NCI-H1092 treated with DMSO at 0.1 percent for 48 hours (cell line): ENCODE results near the gene DZIP3.
"Not testable (repeated sequence)": the region's sequence is repeated elsewhere in the genome, so short reads cannot be mapped to it uniquely, and the experiment has no call there.

Experiments
- DNase-seq: peaks from one replicate; lab custom pipeline; 2025; lab: John Stamatoyannopoulos, UW

The DZIP3 gene

DNA sequence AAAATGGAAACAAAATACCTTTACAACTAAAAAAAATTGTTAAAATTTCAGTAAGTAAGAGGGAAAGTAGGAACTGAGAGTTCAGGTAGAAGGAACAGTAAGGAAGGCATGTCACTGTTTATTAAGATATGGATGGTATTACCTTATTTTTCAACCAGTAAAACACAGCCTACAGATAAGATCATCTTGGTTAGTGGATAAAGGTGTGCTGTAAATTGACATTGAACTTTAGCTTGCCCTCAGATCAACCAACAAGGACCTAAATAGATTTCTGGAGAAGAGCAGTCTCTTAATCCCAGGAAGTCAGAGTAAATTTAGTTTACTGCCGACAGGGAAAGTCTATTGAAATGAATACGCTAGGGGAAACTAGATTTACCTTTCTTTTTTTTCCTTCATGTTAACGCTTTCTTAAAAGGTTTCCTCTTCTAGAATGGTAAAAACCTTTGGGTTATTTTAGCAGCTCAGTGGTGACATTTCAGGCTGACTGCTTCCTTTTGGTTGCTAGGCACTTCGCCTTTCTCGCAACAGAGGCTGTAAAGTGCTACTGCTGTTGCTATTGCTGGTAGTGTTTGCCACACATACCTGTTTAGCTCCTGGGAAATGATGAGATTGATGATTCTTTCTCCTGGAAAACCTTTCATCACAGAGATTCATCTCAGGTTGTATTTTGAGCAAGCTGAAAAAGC is 12.9 kb downstream of the DZIP3 start:
- DNase-seq = no peak

DNA sequence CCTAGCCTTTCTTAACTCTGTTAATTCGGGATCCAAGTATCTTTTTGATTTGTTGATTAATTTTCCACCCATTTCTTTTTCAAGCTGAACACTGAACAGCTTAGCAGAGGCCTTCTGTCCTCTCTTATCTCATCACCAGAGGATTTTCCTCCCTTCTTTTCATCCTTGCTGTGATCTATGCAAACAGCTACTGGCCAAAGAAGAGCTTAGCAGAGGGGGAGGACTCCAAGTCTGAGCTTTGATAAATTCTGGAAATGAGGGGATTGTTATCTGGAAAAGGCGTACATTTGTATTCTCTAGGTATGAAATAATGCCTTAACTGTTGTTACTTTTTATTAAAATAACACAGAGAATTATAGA is 13.4 kb downstream of the DZIP3 start:
- no peak for DNase-seq

DNA sequence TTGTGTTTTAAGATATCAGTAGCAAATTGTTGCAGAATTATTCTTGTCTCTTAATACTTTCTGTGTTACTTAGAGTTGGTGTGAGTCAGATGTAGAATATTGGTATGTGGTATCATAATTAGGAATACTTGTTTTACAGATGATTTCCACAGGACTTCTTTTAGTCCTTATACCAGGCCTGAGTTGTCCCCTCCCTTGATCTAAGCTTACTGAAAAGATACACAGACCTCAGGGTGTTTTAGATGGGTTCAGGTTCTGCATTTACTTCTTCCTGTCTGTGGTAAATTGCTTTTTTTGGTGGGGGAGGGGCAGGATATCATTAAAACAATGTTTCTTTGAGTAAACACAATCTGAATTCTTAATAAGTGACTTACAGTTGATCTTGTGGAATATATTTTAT is 14.2 kb downstream of the DZIP3 start:
- DNase-seq = no peak

DNA sequence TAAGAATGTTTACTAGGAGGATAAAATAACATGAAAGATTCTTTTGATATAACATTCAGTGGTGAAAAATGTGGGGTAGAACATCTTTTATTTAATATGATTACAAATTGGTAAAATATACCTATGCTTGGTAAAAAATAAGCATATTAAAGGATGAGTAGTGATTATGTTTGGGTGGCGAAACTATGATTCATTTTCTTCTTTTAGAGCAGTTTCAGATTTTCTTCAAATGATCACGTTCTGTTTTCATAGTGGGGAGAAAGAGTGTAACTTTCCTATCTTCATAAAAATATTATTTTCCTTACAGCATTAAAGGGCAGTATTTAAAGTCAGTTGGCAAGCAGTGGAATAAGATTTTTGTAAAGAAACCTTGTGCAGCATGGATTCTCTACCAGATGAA is 15.5 kb downstream of the DZIP3 start:
- DNase-seq = no peak

DNA sequence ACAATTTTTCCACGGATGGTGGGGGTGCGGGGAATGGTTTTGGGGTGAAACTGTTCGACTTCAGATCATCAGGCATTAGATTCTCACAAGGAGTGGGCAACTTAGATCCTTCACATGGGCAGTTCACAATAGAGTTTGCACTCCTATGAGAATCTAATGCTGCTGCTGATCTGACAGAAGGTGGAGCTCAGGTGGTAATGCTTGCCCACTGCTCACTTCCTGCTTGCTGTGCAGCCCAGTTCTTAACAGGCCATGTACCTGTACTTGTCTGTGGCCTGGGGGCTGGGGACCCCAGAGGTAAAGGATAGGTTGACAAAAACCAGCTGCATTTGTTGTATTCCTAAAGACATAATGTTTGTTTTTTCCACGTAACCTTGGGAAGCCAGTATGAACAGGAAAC is 16.0 kb downstream of the DZIP3 start:
- DNase-seq = no peak

DNA sequence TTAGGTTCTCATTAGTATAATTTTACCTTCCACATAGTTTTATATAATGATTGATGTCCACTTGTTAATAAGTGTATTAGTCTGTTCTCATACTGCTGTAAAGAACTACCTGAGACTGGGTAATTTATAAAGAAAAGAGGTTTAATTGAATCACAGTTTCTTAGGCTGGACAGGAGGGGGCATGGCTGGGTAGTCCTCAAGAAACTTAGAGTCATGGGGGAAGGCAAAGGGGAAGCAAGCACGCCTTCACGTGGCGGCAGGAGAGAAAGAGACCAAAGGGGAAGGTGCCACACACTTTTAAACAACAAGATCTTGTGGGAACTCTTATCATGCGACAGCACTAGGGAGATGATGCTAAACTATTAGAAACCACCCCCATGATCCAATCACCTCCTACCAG is 19.2 kb downstream of the DZIP3 start:
- no peak for DNase-seq

DNA sequence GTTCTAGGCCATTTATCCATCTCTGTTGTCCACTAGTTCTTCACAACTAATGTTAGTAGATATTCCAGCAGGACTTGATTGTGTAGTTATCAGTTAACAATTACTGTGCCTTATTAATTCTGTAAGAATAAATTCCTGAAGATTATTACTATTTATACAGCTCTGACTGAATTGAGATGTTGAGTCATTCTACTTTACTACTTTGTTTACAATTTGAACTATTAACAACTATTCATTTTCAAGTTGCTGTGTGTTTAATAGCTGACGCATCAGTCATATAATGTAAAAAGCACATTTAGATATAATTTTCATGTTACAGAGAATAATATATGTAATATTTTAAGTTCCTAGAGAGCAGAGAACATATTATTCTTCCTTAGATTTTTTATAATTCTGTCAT is 21.1 kb downstream of the DZIP3 start:
- no peak for DNase-seq

DNA sequence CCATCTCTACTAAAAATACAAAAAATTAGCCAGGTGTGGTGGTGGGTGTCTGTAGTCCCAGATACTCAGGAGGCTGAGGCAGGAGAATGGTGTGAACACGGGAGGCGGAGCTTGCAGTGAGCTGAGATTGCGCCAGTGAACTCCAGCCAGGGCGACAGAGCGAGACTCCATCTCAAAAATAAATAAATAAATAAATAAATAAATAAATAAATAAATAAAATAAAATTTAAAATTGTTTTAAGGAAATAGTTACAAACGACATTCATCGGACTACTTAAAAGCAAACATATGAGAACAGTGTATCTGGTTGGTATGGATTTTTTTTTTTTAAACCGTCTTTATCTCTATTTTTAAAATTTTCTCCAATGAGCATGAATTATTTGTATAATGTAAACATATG is 26.6 kb downstream of the DZIP3 start:
- not testable (repeated sequence) for DNase-seq

DNA sequence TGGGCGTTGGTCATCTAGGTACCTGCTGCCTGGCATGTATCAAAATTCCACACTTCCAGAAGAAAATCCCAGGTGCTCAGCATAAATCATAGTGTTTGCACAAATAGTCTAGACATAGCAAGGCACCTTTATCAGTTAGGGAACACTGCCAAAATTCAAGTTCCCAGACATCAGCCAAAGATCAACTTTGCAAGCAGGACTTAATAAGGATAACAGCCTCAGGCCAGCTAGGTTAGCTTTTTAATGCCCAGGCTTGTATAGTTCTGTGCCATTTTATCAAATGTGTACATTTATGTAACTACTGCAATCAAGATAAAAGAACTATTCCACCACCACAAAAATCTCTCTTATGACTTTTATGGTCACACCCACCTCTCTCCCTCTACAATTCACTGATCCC is 30.7 kb downstream of the DZIP3 start:
- no peak for DNase-seq

DNA sequence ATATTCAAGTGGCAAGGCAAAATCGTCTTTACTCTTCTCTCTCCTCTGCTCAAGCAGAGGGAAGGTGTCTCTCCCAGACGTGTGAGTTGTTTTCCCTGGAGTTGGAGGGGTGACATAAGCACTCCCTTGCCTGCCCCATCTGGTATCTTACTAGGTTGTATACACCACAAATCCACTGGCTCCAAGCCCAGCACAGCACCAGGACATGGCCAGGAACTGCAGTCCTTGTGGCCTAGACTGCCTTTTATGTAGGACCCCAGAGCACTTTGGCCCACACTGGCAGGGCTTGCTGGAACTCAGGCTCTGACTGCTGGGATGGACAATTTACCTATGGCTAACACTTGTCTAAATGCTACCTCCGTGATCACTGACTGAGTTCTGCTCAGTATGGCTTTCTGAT is 34.0 kb downstream of the DZIP3 start:
- DNase-seq = no peak

DNA sequence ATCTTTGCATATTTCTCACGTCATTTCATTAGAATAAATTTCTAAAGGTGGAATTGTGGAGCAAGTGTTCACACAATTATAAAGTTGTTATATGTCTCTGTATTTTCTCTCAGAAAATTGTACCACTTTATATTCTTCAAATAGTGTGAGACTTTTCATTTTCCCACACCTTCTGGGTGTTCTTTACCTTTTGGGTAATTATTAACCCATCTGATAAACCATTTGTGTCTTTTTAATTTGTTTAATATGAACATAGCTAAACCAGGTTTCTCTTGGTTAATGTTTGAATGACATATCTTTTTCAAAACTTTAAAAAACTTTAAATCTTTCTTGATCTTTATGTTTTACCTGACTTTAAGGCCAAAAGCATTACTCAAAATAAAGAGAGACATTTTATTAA is 40.5 kb downstream of the DZIP3 start:
- no peak for DNase-seq

DNA sequence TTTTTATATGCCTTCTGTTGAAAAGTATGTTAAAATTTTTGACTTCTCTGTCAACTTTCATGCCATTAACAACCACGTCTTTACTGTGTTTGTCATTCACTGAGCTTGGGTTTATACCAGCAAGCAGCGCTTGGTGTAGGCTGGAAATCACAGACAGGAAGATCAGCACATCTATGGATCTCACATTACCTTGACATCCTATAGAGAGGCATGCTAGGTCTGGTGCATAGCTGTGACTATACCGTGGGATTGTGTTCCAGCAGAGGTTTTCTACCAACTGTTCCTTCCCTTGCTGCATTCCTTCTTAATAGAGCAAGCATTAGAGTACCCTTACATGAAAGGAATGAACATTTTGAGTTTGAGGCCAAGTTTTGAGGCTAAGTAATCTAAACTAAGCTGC is 53.0 kb downstream of the DZIP3 start:
- no peak for DNase-seq

DNA sequence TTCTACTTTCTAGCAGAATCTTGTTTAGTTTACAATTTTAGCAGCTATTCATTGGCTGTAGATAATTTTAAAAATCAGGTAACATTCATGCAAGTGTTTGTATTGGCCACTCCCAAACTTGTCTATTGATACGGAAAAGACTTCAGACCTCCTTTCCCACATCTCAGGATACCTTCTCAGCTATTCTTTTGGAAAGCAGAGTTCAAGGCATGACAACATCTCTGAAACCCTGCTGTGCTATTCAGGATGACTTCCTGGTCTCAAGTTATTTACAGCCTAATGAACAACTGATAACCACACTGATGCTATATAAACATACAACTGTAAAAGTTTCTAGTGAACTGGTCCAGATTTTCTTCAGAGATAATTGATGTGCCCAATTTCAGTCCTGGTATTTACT is 55.8 kb downstream of the DZIP3 start:
- no peak for DNase-seq

DNA sequence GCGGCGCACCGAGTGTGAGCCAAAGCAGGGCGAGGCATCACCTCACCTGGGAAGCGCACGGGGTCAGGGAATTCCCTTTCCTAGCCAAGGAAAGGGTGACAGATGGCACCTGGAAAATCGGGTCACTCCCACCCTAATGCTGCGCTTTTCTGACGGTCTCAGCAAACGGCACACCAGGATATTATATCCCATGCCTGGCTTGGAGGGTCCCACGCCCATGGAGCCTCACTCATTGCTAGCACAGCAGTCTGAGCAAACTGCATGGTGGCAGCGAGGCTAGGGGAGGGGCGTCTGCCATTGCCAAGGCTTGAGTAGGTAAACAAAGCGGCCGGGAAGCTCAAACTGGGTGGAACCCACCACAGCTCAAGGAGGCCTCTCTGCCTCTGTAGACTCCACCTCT is 66.1 kb downstream of the DZIP3 start:
- DNase-seq = not testable (repeated sequence)

DNA sequence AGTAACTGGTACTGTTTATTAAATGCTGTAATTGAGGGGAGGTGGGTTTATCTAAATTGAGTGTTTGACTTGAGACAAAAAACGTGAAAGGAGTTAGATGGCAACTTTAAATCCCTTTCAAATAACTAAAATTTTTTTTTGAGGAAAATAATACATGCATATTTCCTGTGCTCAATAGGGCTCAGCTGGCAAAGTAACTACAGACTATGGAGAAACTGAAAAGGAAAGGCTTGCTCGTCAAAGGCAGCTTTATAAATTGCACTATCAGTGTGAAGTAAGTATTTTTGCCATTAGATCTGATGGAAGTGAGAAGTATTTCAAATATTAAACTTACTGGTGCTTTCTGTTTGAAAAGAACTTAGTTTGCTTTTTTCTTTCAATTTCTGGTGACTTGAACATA is 72.2 kb downstream of the DZIP3 start:
- DNase-seq = no peak

DNA sequence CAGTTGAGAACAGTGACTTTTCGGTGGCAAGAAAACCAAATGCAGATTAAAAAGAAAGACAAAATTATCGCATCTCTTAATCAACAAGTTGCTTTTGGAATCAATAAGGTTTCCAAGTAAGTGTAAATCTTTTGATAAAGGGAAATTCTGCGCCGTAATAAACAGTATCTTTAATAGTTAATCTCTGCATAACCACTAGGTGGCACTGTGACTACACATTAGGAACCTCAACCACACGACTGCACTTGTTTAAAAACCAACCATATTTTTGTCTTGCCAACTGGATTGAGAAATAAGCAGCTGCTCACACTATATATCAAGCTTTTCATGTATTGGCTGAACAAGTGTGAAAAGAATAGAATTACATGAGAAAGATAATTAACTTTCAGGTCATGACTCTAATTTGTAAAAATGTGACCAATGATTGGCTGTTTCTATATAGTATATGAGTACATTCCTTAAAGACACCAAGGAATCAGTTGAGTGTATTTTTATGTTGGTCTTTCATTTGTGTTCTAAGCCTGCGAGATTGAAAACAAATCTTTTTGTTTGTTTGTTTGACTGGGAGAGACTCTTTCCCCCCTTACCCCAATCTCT is 72.7 kb downstream of the DZIP3 start:
- DNase-seq = peak; percentile 72

DNA sequence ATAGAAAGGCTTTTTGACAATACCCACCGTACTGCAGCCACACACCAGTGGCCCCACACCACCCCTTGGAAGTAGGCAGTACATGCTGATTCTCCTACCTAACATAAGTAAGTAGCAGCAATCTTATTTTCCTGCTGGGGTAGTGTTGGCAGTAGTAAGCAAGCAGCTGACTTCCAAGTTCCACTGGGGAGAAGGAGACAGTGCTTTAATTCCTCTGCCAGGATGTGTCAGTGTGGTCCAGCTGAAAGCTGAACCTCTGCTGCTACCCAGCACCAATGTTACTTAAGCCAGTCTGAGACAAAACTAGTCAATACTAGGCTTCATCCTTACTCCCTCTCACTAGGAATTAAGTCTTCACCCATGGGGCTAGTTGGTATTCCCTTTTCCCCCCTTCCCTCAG is 74.7 kb downstream of the DZIP3 start:
- no peak for DNase-seq

DNA sequence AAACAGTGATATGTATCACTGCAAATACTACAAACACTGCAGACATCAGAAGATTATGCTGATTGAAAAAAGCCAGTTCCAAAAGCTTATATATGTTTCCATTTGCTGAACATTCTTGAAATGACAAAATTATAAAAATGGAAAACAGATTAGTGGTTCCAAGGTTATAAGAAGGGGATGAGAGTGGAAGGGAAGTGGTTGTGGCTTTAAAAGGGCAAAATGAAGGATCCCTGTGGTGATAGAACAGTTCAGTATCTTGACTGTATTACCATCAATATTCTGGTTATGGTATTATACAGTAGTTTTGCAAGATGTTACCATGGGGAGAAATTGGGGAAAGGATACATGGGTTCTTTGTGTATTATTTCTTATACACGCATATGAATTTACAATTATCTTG is 77.8 kb downstream of the DZIP3 start:
- DNase-seq = no peak

DNA sequence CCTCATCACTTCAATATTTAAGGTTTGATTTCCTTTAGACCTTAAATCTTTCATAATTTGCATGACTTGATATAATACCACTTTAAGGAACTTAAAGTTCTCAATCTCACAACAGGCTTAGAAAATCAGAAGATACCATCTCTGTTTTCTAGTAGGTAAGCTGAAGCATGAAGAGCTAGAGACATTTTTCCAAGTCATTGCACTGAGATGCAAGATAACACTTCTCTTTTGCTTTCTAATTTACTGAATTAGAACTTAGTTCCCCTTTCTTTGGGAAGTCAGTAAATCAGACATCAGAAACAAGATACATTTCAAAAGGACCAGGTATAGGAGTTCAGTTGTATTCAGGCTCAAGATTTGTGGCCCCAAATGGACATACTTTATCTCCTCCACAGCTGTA is 79.7 kb downstream of the DZIP3 start:
- no peak for DNase-seq

DNA sequence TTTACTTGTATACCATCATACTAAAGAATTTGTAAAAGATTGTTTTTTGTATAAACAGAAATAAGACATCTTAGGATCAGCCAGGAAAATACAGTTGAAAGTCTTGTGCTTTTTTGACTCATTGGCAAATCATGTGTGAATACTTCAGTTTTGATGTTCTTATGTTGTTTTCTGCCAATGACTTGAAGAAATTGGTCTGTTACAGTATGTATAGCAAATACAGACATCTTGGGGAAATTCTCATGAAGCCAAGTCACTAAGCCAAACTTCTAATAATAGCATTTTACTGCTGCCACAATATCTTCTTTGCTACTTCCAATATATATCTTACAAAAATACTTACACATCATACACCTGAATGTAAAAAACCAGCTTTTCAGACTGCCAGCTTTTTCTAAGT is 83.2 kb downstream of the DZIP3 start:
- no peak for DNase-seq

DNA sequence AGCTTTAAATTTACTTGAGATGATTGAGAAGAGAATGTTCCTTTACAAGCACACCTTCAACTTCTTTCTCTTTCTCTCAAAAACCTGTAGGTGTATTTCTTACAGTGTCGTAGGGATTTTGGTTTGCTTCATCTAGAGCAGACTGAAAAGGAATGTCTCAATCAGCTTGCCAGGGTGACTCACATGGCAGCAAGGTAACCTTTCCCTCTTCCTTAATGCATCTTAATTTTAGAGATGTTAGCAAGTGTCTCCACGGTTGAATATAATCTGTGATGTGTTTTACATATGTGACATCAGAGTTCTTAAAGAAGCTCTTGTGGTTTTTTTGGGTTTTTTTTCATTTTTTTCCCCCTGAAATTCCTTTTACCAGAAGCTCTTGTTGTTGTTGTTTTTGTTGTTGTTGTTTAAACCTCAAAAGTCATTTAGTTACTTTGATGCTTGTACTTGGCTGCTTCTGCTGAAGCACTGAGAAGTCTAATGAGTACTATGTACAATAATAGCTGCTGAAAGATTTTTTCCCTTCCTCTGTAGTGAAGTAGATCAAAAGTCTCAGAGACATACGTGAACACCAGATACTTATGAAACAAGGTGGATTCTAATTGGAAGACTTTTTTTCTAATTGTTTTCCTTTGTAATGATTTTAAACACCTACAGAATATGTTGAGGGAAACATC is 84.6 kb downstream of the DZIP3 start:
- no peak for DNase-seq

DNA sequence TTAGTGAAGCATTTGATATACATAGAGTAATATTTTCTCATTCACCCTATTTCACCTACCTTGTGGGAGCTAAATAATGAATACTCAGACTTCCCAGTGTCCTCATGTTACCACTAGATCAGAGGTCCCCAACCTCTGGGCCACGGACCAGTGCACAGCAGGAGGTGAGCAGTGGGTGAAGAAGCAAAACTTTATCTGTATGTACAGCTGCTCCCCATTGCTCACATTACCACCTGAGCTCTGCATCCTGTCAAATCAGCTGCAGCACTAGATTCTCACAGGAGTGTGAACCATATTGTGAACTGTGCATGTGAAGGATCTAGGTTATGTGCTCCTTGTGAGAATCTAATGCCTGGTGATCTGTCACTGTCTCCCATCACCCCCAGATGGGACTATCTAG is 88.3 kb downstream of the DZIP3 start:
- no peak for DNase-seq

DNA sequence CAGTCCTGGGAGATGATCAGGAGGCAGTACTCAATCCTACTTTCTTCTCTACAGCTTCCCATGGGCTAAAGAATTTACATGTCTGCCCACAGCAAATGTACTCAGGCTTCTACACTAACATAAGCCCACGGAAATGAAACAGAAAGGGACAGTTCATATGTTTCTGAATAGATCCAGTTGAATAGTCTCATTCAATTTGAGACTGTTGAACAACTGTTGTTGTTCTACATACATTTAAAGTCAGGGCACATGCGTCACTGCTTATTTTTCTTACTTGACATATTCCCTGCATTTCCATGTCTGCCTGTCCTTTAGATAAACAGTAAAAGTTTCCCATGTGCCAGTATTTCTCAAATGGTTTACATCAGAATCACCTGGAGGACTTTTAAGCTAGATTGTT is 102.8 kb downstream of the DZIP3 start:
- DNase-seq = not testable (repeated sequence)

DNA sequence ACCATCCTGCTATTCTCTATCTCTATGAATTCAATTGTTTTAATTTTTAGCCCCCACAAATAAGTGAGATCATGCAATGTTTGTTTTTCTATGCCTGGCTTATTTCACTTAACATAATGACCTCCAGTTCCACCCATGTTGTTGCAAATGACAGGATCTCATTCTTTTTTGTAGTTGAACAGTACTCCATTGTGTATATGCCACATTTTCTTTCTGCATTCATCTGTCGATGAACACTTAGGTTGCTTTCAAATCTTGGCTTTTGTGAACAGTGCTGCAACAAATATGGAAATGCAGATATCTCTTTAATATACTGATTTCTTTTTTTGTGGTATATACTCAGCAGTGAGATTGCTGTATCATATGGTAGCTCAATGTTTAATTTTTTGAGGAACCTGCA is 108.9 kb downstream of the DZIP3 start:
- no peak for DNase-seq
